Suprapubic skin (tissue), 4 donors: Measurements from ENCODE around the gene DENND6B. TPM values are rescaled to one million over a fixed set of nuclear protein-coding genes. Genes with fewer than 3 reads are reported as not detected.

Experiments used
- DNase-seq, 2 donors: peaks; one replicate each; pipeline ENCODE4 v3.0.0-alpha.2; 2019; ENCODE audit warnings: low spot score in 2 of 2
- H3K27ac ChIP-seq: fragments of 200-600 bp; sonication (generic); one replicate; pipeline ENCODE4 v1.5.1; 2019
- H3K27me3 ChIP-seq: fragments of 200-600 bp; sonication (generic); one replicate; pipeline ENCODE4 v1.5.1; 2019
- H3K36me3 ChIP-seq: fragments of 200-600 bp; sonication (generic); one replicate; pipeline ENCODE4 v1.5.1; 2019
- H3K4me1 ChIP-seq: fragments of 200-600 bp; sonication (generic); one replicate; pipeline ENCODE4 v1.5.1; 2019
- H3K4me3 ChIP-seq: fragments of 200-600 bp; sonication (generic); one replicate; pipeline ENCODE4 v1.5.1; 2019; ENCODE audit warnings: mild to moderate bottlenecking
- H3K9me3 ChIP-seq: fragments of 200-600 bp; sonication (generic); one replicate; pipeline ENCODE4 v1.5.1; 2019
- CTCF ChIP-seq, 2 donors: fragments of 200-600 bp in 1 of 2; fragments of 450-650 bp in 1 of 2; sonication (generic) in 1 of 2; IDR thresholded peaks; one replicate each; pipeline ENCODE4 v1.5.1; 2016 to 2019; ENCODE audit warnings: antibody characterized with exemption in 2 of 2, mild to moderate bottlenecking in 1 of 2, moderate library complexity in 1 of 2
- EP300 ChIP-seq: sonication (generic); formaldehyde crosslinking; IDR thresholded peaks from one replicate; pipeline ENCODE4 v1.6.1; 2017; ENCODE audit warnings: antibody characterized with exemption
- POLR2A ChIP-seq, 2 donors: fragments of 450-650 bp; IDR thresholded peaks; one replicate each; pipeline ENCODE4 v1.6.1; 2017; ENCODE audit warnings: antibody characterized with exemption in 2 of 2, mild to moderate bottlenecking in 2 of 2, moderate library complexity in 2 of 2
- POLR2AphosphoS5 ChIP-seq, 3 donors: sonication (generic); formaldehyde crosslinking; IDR thresholded peaks; one replicate each; pipeline ENCODE4 v1.6.1; 2017; ENCODE audit warnings: antibody characterized with exemption in 3 of 3
- WGBS: methylation state at CpG from one replicate; pipeline ENCODE4 v1.1.5; 2018; 5-methylcytosine and 5-hydroxymethylcytosine counted together
- total RNA-seq, 4 donors: library from RNA; depleted of rRNA; stranded (reverse); fragments of >200 nt; gene quantifications; one replicate each; pipeline ENCODE4 v1.1.0, GENCODE V29; 2016

Gene DENND6B
- total RNA-seq, 4 donors from 2014 or later = 3.3 to 5.4 (median 3.4) TPM

GRCh38 chr22:50317674-50318073 is 9.1 kb downstream of the DENND6B start:
- Histone ChIP-seq H3K4me1 (peaks cover 10% of the 10 kb centered on the region), H3K9me3 (no peaks in the 10 kb centered on the region), H3K27ac (no peak overlapping the region), H3K27me3 (no peaks in the 10 kb centered on the region), H3K4me3 (no peak overlapping the region), H3K36me3 (no peaks in the 10 kb centered on the region)
- 94% methylated on average over 7 of the region's 7 CpGs for WGBS
- no peak for DNase-seq
- TF ChIP-seq POLR2AphosphoS5 (IDR thresholded peaks at IDR 0.05) (no peak), CTCF (IDR thresholded peaks at IDR 0.05) (no peak), POLR2A (IDR thresholded peaks at IDR 0.05) (no peak), EP300 (no peak)

GRCh38 chr22:50317178-50317577 is 9.6 kb downstream of the DENND6B start:
- TF ChIP-seq EP300 (no peak), POLR2A (IDR thresholded peaks at IDR 0.05) (no peak), POLR2AphosphoS5 (IDR thresholded peaks at IDR 0.05) (no peak), CTCF (IDR thresholded peaks at IDR 0.05) (no peak)
- no peak for DNase-seq
- H3K27ac ChIP-seq = no peak overlapping the region
- 100% methylated on average over 1 of the region's 9 CpGs for WGBS
- H3K27me3 ChIP-seq = no peaks in the 10 kb centered on the region
- H3K4me3 ChIP-seq = no peak overlapping the region
- no peaks in the 10 kb centered on the region for H3K9me3 ChIP-seq
- H3K36me3 ChIP-seq = no peaks in the 10 kb centered on the region
- H3K4me1 ChIP-seq = peaks cover 10% of the 10 kb centered on the region

- TF ChIP-seq EP300 (no peak), POLR2A (IDR thresholded peaks at IDR 0.05) (no peak), CTCF (IDR thresholded peaks at IDR 0.05) (no peak), POLR2AphosphoS5 (IDR thresholded peaks at IDR 0.05) (no peak)
- H3K36me3 ChIP-seq = no peaks in the 10 kb centered on the region
- peaks cover 10% of the 10 kb centered on the region for H3K4me1 ChIP-seq
- DNase-seq = no peak
- 82% methylated on average over 5 of the region's 45 CpGs for WGBS
- no peak overlapping the region for H3K27ac ChIP-seq
- H3K4me3 ChIP-seq = no peak overlapping the region
- H3K27me3 ChIP-seq = no peaks in the 10 kb centered on the region
- no peaks in the 10 kb centered on the region for H3K9me3 ChIP-seq
These were observed 10.4 kb downstream of the DENND6B start for GRCh38 chr22:50316114-50317065.

GRCh38 chr22:50315289-50316113 is 11.3 kb downstream of the DENND6B start:
- Histone ChIP-seq H3K4me1 (peaks cover 10% of the 10 kb centered on the region), H3K4me3 (no peak overlapping the region), H3K27me3 (no peaks in the 10 kb centered on the region), H3K9me3 (no peaks in the 10 kb centered on the region), H3K27ac (no peak overlapping the region), H3K36me3 (no peaks in the 10 kb centered on the region)
- TF ChIP-seq POLR2AphosphoS5 (IDR thresholded peaks at IDR 0.05) = no peak
- no peak for TF ChIP-seq EP300
- no peak for TF ChIP-seq POLR2A (IDR thresholded peaks at IDR 0.05)
- no peak for TF ChIP-seq CTCF (IDR thresholded peaks at IDR 0.05)
- DNase-seq = no peak
- WGBS = 95% methylated on average over 14 of the region's 18 CpGs
